ENCODE results near the gene TLL1. TPM values are rescaled to one million over a fixed set of nuclear protein-coding genes. Genes with fewer than 3 reads are reported as not detected.

The TLL1 gene
- total RNA-seq, 4 donors from 2014 or later: 0.62 to 2.3 (median 1.1) TPM

DNA sequence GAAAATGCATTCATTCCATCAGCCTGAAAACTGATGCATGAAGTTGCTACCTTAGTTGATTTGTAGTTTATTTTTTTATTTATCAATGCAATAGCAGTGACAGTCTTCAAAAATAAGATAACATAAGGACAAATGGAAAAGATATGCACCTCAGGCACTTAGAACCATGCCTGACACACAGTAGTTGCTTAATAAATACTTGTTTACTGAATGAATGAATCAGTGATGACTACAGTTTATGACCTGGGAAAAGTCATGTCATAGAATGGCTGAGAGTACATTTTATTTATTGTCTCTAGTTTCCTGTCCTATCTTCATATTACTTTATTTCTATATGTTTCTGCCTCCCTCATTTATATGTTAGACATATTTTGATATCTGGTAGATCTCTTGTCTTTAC, 171.8 kb downstream of the TLL1 start:
- in situ Hi-C loops (cut with MboI; ENCODE audit: low sequenced_read_pairs in 4 of 4) (no loop called here), intact Hi-C loops (cut with DNase I; ENCODE audit: low total_unique reads) (no loop called here)
- Histone ChIP-seq H3K4me3 (no peak overlapping the region), H3K27me3 (no peaks in the 10 kb centered on the region), H3K4me1 (no peaks in the 10 kb centered on the region), H3K27ac (no peak overlapping the region), H3K9me3 (no peaks in the 10 kb centered on the region), H3K36me3 (no peaks in the 10 kb centered on the region)
- ATAC-seq: no peak
- DNase-seq: no peak
- TF ChIP-seq POLR2A (IDR thresholded peaks at IDR 0.05): no peak
- TF ChIP-seq CTCF (IDR thresholded peaks at IDR 0.05 in 4 of 5, conservative IDR thresholded peaks at IDR 0.05 in 1 of 5): no peak

DNA sequence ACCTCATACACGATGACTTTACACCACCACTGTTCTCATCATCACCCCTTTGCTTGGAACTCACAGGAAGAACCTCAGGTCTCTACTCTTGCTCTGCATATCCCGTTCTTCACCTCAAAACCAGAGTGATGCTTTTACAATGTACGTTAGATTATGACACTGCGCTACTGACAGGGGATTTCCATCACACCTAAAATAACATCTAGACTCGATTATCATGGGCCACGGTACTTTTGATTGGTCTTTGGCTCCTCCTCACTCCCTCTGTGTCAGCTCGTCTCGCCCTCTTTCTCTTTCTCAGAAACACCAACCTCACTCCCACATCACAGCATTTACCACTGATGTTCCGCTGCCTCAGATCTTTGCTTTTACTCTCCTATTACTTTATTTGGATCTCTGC, 172.4 kb downstream of the TLL1 start:
- intact Hi-C loops (cut with DNase I; ENCODE audit: low total_unique reads): no loop called here
- no peak for DNase-seq
- no peak overlapping the region for H3K4me3 ChIP-seq
- TF ChIP-seq POLR2A (IDR thresholded peaks at IDR 0.05): no peak
- TF ChIP-seq CTCF (IDR thresholded peaks at IDR 0.05 in 4 of 5, conservative IDR thresholded peaks at IDR 0.05 in 1 of 5): no peak
- H3K9me3 ChIP-seq: no peaks in the 10 kb centered on the region
- H3K4me1 ChIP-seq: no peaks in the 10 kb centered on the region
- H3K36me3 ChIP-seq: no peaks in the 10 kb centered on the region
- in situ Hi-C loops (cut with MboI; ENCODE audit: low sequenced_read_pairs in 4 of 4): no loop called here
- no peaks in the 10 kb centered on the region for H3K27me3 ChIP-seq
- ATAC-seq: no peak
- no peak overlapping the region for H3K27ac ChIP-seq

GRCh38 chr4:166049036-166049435, 176.0 kb downstream of the TLL1 start:
- no peak for TF ChIP-seq POLR2A (IDR thresholded peaks at IDR 0.05)
- TF ChIP-seq CTCF (IDR thresholded peaks at IDR 0.05 in 4 of 5, conservative IDR thresholded peaks at IDR 0.05 in 1 of 5): no peak
- in situ Hi-C loops (cut with MboI; ENCODE audit: low sequenced_read_pairs in 4 of 4): no loop called here
- ATAC-seq (no peak), DNase-seq (no peak)
- no peaks in the 10 kb centered on the region for H3K9me3 ChIP-seq
- intact Hi-C loops (cut with DNase I; ENCODE audit: low total_unique reads): no loop called here
- no peaks in the 10 kb centered on the region for H3K36me3 ChIP-seq
- no peak overlapping the region for H3K27ac ChIP-seq
- H3K4me3 ChIP-seq: no peak overlapping the region
- H3K27me3 ChIP-seq: no peaks in the 10 kb centered on the region
- no peaks in the 10 kb centered on the region for H3K4me1 ChIP-seq

DNA sequence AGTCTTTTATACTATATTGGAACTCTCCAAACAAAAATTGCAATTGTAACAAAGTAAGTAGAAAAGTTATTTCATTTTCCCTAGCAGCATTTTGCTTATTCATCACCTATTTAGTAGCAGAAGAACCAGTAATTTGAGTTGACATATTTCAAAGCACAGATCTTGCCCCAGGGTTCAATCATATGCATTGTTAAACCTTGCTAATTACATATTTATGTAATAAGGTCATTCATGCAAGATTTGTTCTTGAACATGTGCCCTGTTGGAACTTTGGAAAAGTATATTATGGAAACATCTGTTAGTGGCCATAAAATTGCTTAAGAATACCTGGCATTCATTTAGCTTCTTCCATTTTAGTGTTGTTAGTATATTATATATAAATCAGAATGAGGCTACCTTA, 191.7 kb downstream of the TLL1 start:
- H3K27me3 ChIP-seq: no peaks in the 10 kb centered on the region
- intact Hi-C loops (cut with DNase I; ENCODE audit: low total_unique reads) (no loop called here), in situ Hi-C loops (cut with MboI; ENCODE audit: low sequenced_read_pairs in 4 of 4) (no loop called here)
- DNase-seq: no peak
- TF ChIP-seq CTCF (IDR thresholded peaks at IDR 0.05 in 4 of 5, conservative IDR thresholded peaks at IDR 0.05 in 1 of 5): no peak
- TF ChIP-seq POLR2A (IDR thresholded peaks at IDR 0.05): no peak
- no peak for ATAC-seq
- no peak overlapping the region for H3K4me3 ChIP-seq
- no peaks in the 10 kb centered on the region for H3K4me1 ChIP-seq
- no peak overlapping the region for H3K27ac ChIP-seq
- no peaks in the 10 kb centered on the region for H3K36me3 ChIP-seq
- H3K9me3 ChIP-seq: no peaks in the 10 kb centered on the region

- no peak for TF ChIP-seq POLR2A (IDR thresholded peaks at IDR 0.05)
- no peak for TF ChIP-seq CTCF (IDR thresholded peaks at IDR 0.05 in 4 of 5, conservative IDR thresholded peaks at IDR 0.05 in 1 of 5)
- in situ Hi-C loops (cut with MboI; ENCODE audit: low sequenced_read_pairs in 4 of 4): no loop called here
- intact Hi-C loops (cut with DNase I; ENCODE audit: low total_unique reads): no loop called here
These were observed 192.3 kb downstream of the TLL1 start for GRCh38 chr4:166065324-166065723.

More at GRCh38 chr4:166065324-166065723, 192.3 kb downstream of the TLL1 start:
- no peak overlapping the region for H3K27ac ChIP-seq
- H3K9me3 ChIP-seq: no peaks in the 10 kb centered on the region
- H3K27me3 ChIP-seq: no peaks in the 10 kb centered on the region
- ATAC-seq (no peak), DNase-seq (no peak)
- H3K4me1 ChIP-seq: no peaks in the 10 kb centered on the region
- H3K4me3 ChIP-seq: no peak overlapping the region
- H3K36me3 ChIP-seq: no peaks in the 10 kb centered on the region

Measured in gastrocnemius medialis (tissue), 4 donors.